HG03060 (cell line): ENCODE measurements around the gene OR52W1.

Experiments
- ATAC-seq: cut with Tn5 transposase; IDR thresholded peaks from one replicate; pipeline ENCODE4 v1.9.1; 2021; ENCODE audit warnings: low read depth, moderate number of reproducible peaks; ENCODE audit not compliant: unreplicated experiment

The OR52W1 gene, protein sequence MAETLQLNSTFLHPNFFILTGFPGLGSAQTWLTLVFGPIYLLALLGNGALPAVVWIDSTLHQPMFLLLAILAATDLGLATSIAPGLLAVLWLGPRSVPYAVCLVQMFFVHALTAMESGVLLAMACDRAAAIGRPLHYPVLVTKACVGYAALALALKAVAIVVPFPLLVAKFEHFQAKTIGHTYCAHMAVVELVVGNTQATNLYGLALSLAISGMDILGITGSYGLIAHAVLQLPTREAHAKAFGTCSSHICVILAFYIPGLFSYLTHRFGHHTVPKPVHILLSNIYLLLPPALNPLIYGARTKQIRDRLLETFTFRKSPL

DNA sequence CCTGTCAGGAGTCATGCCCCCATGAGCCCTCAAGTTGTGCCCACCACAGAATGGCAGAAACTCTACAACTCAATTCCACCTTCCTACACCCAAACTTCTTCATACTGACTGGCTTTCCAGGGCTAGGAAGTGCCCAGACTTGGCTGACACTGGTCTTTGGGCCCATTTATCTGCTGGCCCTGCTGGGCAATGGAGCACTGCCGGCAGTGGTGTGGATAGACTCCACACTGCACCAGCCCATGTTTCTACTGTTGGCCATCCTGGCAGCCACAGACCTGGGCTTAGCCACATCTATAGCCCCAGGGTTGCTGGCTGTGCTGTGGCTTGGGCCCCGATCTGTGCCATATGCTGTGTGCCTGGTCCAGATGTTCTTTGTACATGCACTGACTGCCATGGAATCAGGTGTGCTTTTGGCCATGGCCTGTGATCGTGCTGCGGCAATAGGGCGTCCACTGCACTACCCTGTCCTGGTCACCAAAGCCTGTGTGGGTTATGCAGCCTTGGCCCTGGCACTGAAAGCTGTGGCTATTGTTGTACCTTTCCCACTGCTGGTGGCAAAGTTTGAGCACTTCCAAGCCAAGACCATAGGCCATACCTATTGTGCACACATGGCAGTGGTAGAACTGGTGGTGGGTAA lies at the start of gene OR52W1:
Gene OR52W1 (plus strand): TSS at position 51 of the 637 bp plus-strand sequence. CDS start 0 bp downstream, at position 51.
- ATAC-seq, result no peak

DNA sequence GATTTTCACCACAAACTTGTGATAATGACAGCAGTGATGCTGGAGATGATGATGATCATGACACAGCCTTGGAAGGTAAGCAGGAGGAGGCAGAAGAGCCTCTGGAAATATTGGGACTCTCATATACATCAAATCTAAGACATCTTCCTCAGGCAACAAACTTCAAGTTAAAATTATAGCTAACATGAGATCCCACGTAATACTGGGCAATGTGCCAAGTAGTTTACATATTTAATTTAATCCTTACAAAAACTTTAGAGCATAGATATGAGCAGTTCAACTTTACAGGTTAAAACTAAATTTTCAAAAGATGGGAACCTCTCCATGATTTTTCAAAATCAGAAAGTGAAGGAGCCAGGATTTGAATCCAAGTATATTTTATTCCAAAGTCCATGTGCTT lies 47.9 kb upstream of the OR52W1 start:
- ATAC-seq, result no peak

DNA sequence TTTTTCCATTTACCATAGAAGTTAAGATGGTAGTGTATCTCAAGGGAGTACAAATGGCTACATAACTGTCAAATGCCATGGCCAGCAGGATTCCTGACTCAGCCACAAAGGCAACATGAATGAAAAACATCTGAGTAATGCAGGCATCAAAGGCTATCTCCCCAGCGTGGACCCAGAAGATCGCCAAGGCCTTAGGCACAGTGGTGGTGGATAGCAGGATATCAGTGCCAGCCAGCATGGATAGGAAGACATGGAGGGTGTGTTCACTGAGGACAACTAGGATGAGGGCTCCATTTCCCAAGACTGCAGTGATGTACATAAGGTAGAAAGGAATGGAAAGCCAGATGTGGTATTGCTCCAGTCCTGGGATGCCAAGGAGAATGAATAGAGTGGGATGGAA lies 46.9 kb upstream of the OR52W1 start:
- ATAC-seq, result no peak

DNA sequence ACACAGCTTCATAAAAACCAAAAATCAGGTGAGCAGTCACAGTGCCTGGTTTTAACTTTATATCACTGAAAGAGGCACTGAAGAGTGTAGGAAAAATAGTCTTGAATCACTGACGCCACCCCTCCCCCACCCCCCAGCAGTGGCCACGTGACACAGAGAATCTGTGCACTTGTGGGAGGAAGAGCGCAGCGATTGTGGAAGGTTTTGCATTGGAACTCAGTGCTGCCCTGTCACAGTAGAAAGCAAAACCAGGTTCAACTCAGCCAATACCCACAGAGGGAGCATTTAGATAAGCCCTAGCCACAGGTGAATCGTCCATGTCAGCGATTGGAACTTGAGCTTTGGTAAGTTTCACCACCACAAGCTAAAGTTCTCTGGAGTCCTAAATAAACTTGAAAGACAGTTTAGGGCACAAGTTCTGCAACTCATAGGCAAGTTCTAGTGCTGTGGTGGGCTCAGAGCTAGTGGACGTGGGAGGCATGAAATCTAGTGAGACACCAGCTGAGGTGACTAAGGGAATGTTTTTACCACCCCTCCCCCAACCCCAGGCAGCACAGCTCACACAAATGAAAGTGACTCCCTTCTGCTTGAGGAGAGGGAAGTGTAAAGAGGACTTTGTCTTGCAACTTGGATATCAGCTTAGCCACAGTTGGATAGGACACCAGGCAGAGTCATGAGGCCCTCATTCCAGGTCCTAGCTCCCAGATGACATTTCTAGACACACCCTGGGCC lies 42.2 kb upstream of the OR52W1 start:
- ATAC-seq, result no peak

DNA sequence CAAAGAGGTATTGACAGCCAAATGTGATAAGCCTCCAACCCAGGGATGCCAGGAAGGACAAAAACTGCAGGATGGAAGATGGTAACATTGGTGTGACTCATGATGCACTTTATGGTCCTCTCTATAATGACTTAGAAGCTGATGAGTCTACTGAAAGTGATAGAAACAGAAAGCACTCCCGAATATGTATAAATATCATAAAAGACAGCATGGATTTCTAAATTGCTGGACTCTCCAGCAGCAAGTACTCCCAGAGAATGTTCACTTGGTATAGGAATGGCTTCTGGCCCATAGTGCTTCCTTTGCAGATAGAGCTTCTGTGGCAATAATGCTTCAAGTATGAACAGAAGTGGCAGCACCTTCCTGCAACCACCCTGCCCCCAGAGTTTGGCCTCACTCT lies 28.8 kb upstream of the OR52W1 start, which contains the start of gene OR52B2:
Gene OR52B2 (minus strand): TSS at position 101 of the 400 bp plus-strand sequence. CDS start 0 bp downstream, at position 101.
- ATAC-seq, result no peak

DNA sequence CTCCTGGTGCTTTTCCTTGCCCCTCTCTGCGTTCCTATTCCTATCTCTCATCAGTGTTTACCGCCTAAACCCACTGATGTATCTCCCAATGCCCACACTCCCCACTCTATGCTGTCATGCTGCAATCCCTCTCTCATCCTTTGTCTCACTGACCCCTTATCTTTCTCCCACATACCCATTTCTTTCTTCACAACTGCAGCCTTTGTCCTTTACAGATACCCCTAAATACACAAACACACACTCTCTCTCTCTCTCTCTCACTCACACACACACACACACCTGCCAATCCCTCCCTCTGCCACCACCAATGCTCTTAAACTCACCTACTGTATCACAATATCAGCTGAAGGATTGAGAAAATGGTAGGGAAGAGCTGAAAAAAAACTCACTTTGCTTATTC lies 23.6 kb upstream of the OR52W1 start:
- no peak for ATAC-seq

DNA sequence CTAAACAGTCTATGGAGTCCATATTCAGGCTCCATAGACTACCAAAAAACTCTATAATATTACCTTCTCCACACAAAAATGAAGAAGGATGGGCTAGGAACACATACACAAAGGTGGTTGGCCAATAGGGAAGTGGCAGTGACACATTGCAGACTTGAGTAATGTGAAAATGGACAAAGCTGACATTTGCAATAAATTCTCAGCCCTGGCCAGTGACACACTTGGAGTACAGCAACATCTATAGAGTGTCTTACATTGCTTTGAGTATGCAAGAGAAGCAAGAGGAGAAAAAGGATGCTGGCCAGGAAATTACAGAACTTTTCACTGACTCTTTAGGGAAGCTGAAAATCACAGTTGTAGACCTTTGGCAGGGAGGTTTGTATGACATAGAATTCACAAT lies 7.3 kb upstream of the OR52W1 start:
- no peak for ATAC-seq

DNA sequence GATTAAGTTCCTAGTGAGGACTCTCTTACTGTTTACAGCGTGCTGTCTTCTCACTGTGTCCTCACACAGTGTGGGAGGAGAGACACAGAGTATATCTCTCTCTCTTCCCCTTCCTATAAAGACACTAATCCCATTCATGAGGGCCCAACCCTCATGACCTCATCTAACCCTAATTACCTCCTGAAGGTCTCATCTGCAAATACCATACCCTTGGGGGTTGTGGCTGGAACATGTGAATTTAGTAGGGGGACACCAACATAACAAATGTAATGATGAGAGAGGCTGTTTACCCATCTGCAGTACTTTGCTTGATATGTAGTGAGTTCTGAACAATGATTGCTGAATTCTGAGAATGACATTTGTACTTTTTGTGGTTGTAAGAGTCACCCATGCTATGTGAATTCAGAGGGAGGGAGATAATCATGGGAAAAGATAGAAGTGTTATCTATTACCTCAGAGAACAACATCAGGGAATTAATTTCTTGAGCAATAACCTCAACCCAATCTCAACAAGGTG lies 4.9 kb upstream of the OR52W1 start:
- no peak for ATAC-seq

DNA sequence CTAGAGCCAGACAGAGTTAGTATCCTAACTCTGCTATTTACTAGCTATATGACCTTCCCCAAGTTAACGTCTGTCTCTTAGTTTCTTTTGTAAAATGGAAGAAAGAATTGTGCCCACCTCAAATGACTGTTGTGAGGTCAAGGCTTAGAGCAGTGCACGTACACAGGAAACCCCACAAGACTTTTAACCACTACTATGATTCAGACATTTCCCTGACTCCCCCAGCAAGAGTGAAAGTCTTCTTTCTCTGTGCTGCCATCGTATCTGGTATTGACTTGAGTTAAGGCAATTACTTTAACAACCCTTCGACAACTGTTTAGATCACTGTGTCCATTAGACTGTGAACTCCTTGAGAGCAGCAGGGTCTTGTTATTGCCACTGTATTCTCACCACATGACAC lies 2.6 kb upstream of the OR52W1 start:
- no peak for ATAC-seq

DNA sequence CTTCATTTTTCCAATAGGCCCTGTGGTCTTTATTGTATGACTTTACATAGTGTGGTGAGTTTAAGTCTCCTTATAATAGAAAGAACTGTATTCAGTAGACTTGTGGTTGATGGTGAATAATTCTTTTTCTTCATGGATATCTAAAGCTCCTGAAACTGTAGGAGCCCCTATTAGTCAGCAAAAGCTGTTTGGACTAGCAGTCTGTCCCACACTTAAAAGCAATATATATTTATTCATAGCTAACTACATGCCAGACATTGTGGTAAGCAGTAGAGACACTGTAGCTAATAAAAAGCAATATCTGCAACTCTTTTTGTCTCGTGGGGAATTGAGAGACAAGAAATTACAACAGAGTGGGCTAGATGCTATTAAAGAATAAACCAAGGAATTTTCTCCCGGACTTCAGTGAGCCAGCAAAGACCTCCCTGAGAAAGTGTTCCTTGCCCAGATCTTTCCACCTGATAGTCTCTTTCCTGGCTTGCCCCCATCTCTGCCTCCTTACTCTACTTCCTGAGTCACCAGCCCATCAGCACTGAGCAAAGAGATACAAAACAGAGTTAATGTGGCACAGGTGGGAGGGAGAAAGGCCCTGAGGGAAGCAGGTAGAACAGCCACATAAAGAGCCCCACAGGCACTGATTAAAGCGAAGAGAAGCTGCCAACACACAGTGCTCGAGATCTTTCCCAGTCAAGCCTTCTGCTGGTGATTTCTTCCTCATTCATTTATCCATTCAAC lies 1.4 kb upstream of the OR52W1 start:
- no peak for ATAC-seq

DNA sequence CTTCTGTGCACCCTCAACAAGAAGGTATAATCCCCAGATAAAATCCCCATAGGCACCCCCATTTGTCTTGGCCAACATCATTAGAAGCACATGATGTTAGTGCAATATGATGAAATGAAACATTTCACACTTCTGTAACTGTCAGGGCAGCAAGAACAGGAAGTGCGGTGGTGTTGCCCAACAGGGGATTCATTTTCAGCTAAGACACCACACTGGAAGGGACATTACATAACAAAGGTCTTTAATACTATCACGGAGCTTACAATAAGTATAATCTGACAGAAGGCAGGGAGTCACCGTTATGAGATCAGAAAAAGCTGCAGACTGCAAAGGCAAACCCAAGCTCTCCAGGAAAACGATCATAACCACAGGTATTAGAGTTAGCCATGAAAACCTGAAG lies 2.0 kb downstream of the OR52W1 start:
- no peak for ATAC-seq

DNA sequence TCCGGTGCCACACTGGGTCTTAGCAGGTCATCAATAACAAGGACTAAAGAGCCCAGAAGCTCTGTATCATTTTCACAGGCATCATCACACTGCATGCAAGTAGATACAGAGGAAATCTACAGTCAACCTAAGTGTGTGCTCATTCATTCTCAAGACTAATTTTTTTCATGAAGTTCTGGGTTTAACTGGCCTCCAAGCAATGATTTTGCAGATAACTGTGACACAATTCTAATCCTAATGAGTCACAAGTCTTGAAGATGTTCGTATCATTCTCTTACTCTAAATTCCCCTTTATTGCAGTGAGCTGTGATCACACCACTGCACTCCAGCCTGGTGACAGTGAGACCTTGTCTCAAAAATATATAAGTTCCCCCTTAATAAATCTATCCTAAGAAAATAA lies 2.5 kb downstream of the OR52W1 start:
- ATAC-seq, result no peak

DNA sequence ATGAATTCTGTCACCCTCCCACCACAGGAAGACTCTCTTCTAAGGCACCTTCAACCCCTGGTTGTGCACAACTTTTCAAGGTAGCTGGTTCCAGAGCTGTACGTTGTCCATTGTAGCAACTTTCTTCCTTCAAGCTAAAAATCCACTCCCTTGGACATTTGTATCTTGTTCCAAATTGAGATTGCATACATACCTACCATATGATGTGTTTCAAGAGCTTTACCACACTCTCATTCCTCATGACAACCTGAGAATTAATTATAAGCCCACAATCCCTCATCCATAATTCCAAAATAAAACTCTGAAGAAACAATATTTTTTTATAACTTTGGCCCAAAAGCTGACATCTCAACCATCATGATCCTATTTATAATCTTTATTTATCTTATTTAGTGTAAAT lies 3.0 kb downstream of the OR52W1 start:
- no peak for ATAC-seq

DNA sequence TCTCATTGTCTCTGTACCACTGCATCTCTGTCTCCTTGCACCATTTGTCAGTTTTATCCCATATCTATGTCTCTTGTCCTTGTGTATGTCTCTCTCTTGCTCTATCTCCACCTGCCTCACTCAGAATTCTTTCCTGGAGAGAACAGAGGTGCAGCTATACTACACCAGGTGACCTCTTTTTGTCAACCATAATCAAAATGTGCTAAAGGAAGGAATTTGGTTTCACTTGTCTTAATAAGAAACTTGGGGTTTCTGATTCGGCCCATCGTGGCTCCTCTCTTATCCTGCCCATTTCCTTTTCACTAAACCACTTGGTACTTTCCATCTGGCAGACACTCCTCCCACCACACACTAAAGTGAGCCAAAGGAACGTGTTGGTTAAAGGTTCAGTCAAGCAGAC lies 4.3 kb downstream of the OR52W1 start:
- peak; percentile 74 for ATAC-seq

DNA sequence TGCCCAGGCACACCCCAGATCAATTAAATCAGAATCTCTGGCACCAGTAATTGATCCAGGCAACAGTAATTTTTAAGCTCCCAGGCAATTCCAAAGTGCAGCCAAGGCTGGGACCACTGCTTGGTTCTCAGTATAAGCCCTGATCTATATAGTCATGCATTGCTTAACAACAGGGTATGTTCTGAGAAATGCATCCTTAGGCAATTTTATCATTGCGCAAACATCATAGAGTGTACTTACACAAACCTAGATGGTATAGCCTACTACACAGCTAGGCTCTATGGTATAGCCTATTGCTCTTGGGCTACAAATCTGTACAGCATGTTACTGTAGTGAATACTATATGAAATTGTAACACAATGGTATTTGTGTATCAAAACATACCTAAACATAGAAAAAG lies 5.7 kb downstream of the OR52W1 start:
- no peak for ATAC-seq

DNA sequence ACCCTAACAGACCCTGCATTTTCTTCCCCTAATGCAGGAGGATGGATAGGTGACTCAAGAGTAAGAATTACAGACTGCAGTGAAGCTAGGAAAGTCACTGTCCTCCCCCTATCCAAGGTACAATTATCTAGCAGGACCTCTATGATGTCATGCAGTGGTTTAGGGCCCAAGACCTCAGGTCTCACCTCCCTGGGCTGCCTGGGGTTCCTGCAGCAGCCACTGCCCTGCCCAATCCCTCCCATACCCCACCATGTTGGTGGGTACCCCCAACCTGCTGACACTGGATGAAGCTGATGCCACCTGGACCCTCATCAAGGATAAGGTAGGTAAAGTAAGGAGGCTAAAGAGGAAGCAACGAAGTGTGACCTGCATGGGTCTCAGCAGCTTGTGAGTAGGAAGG lies 6.3 kb downstream of the OR52W1 start, which contains the start of gene C11orf42:
Gene C11orf42 (plus strand): TSS at position 192 of the 400 bp plus-strand sequence. CDS start 59 bp downstream, at position 251.
- no peak for ATAC-seq

DNA sequence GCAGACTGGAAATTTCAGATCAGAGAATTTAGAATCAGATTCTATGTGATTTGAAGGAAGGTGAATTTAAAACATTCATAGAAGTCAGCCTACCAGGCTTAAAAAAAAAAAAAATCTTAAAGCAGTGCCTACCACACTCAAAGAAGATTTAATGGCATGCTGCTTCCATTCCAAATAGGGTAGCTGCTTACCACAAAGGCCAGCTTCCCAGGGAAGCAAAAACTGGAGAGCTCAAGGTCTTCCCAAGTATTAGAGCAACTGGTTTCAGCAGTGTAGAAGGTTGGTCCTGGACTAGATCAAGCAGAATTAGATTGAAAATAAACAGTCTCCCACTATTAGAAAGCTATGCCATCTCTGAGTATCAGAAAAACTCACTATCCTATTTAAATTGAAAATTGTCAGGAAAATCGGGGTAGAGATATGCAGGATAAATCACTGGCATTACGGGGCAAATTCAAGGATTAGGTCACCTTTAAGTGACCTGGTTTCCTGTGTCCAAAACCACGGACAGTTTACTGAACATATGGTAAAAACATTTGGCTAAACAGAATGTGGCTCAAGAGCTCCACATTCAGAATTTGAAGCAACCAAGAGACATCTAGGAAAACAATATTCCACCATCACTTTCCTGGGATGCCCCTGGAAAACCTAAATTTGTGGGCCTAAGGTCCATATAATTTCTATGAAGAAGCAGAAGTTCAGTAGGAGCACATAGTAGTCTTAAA lies 7.6 kb downstream of the OR52W1 start:
- no peak for ATAC-seq

DNA sequence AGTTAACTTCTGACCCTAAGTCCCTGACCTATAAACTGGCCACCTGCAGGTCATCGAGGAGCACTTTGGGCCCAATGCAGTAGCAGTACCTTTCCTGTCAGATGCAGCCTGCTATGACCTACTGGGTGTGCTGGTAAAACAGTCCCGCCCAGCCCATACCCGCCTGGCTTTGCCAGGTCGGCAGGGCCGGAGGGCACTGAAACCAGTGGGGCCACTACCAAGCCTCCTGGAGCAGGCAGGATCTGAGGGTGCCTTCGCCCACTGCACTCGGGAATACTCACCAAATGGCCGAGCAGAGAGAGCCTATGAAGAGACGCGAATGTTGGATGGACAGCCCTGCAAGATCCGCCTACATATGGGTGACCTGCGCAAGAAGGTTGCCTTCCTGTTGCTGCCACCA lies 10.8 kb downstream of the OR52W1 start:
- no peak for ATAC-seq

DNA sequence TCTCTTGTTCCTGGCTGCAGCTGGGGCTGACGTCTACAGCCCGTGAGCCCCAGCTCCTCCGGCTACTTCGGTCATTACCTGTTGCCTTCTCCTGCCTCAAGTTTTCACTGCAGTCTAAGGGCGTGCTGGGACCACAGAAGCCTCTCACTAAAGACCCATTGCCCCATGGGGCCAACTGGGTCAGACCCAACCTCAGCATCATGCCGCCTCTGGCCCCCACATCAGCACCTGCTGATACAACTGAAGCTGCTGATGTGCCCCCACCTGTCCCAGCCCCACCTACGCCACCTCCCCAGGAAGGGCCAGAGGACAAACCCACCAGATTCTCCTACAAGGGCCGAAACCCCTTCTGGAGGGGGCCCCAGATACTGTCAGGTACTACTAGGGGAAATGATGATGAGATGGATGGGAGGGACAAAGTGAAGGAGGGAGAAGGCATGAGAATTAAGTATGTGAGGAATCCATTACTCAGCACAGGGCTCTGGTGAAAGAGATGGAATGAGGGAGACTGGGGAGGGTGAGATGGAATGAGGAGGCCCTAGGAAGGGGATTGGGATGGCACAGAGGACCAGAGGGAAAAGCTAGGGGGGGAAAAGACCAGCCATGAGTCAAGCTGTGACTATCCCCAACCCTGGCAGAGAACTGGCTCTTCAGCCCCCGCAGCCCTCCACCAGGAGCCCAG lies 11.4 kb downstream of the OR52W1 start:
- ATAC-seq, result no peak
